IPS-15b (cell line): ENCODE measurements around the gene PRICKLE2.

ENCODE experiments used
- H3K27me3 ChIP-seq: one replicate; pipeline ENCODE4 v1.6.1; 2013; ENCODE audit warnings: low read length; ENCODE audit not compliant: control insufficient read depth, insufficient read depth
- H3K36me3 ChIP-seq: one replicate; pipeline ENCODE4 v1.6.1; 2013; ENCODE audit warnings: low read length; ENCODE audit not compliant: control insufficient read depth, insufficient read depth
- H3K4me1 ChIP-seq: one replicate; pipeline ENCODE4 v1.6.1; 2013; ENCODE audit warnings: mild to moderate bottlenecking, low read length; ENCODE audit not compliant: control insufficient read depth, insufficient read depth
- H3K4me3 ChIP-seq: one replicate; pipeline ENCODE4 v1.5.1; 2013; ENCODE audit warnings: low read depth, low read length
- H3K9ac ChIP-seq: one replicate; pipeline ENCODE4 v1.6.1; 2013; ENCODE audit warnings: low read depth, mild to moderate bottlenecking, low read length
- H3K9me3 ChIP-seq: one replicate; pipeline ENCODE4 v1.6.1; 2013; ENCODE audit warnings: mild to moderate bottlenecking, low read length; ENCODE audit not compliant: control insufficient read depth, insufficient read depth

Gene PRICKLE2

GRCh38 chr3:64174328-64174727 lies 50.9 kb downstream of the PRICKLE2 start:
- Histone ChIP-seq H3K9me3 (no peaks in the 10 kb centered on the region), H3K4me1 (no peaks in the 10 kb centered on the region), H3K4me3 (no peak overlapping the region), H3K9ac (no peak overlapping the region), H3K27me3 (no peaks in the 10 kb centered on the region), H3K36me3 (no peaks in the 10 kb centered on the region)

GRCh38 chr3:64173563-64173962 lies 51.7 kb downstream of the PRICKLE2 start:
- H3K36me3 ChIP-seq, result no peaks in the 10 kb centered on the region
- no peaks in the 10 kb centered on the region for H3K9me3 ChIP-seq
- H3K4me3 ChIP-seq, result no peak overlapping the region
- H3K27me3 ChIP-seq, result no peaks in the 10 kb centered on the region
- H3K4me1 ChIP-seq, result no peaks in the 10 kb centered on the region
- no peak overlapping the region for H3K9ac ChIP-seq

- H3K9ac ChIP-seq, result no peak overlapping the region
- no peaks in the 10 kb centered on the region for H3K4me1 ChIP-seq
- no peak overlapping the region for H3K4me3 ChIP-seq
- no peaks in the 10 kb centered on the region for H3K36me3 ChIP-seq
- H3K9me3 ChIP-seq, result no peaks in the 10 kb centered on the region
- no peaks in the 10 kb centered on the region for H3K27me3 ChIP-seq
Measured at GRCh38 chr3:64170270-64170669, 55.0 kb downstream of the PRICKLE2 start.

- Histone ChIP-seq H3K4me1 (peaks cover 9% of the 10 kb centered on the region), H3K27me3 (no peaks in the 10 kb centered on the region), H3K36me3 (no peaks in the 10 kb centered on the region), H3K9ac (no peak overlapping the region), H3K4me3 (no peak overlapping the region), H3K9me3 (no peaks in the 10 kb centered on the region)
Measured at GRCh38 chr3:64167868-64168267, 57.4 kb downstream of the PRICKLE2 start.

- peaks cover 9% of the 10 kb centered on the region for H3K4me1 ChIP-seq
- no peaks in the 10 kb centered on the region for H3K27me3 ChIP-seq
- no peak overlapping the region for H3K4me3 ChIP-seq
- H3K36me3 ChIP-seq, result no peaks in the 10 kb centered on the region
- H3K9me3 ChIP-seq, result no peaks in the 10 kb centered on the region
- no peak overlapping the region for H3K9ac ChIP-seq
Measured at GRCh38 chr3:64167351-64167750, 57.9 kb downstream of the PRICKLE2 start.

GRCh38 chr3:64166584-64167162 lies 58.6 kb downstream of the PRICKLE2 start:
- Histone ChIP-seq H3K9me3 (no peaks in the 10 kb centered on the region), H3K36me3 (no peaks in the 10 kb centered on the region), H3K9ac (no peak overlapping the region), H3K27me3 (no peaks in the 10 kb centered on the region), H3K4me3 (no peak overlapping the region), H3K4me1 (peaks cover 10% of the 10 kb centered on the region)

GRCh38 chr3:64164349-64164748 lies 60.9 kb downstream of the PRICKLE2 start:
- H3K27me3 ChIP-seq, result no peaks in the 10 kb centered on the region
- no peak overlapping the region for H3K9ac ChIP-seq
- peaks cover 16% of the 10 kb centered on the region for H3K4me1 ChIP-seq
- no peaks in the 10 kb centered on the region for H3K9me3 ChIP-seq
- H3K36me3 ChIP-seq, result no peaks in the 10 kb centered on the region
- no peak overlapping the region for H3K4me3 ChIP-seq

GRCh38 chr3:64163755-64164148 lies 61.5 kb downstream of the PRICKLE2 start:
- no peak overlapping the region for H3K9ac ChIP-seq
- H3K4me1 ChIP-seq, result peaks cover 16% of the 10 kb centered on the region
- no peaks in the 10 kb centered on the region for H3K36me3 ChIP-seq
- no peak overlapping the region for H3K4me3 ChIP-seq
- H3K27me3 ChIP-seq, result no peaks in the 10 kb centered on the region
- no peaks in the 10 kb centered on the region for H3K9me3 ChIP-seq

GRCh38 chr3:64163019-64163754 lies 62.1 kb downstream of the PRICKLE2 start:
- no peaks in the 10 kb centered on the region for H3K9me3 ChIP-seq
- no peaks in the 10 kb centered on the region for H3K27me3 ChIP-seq
- H3K4me1 ChIP-seq, result peaks cover 16% of the 10 kb centered on the region
- H3K36me3 ChIP-seq, result no peaks in the 10 kb centered on the region
- H3K9ac ChIP-seq, result no peak overlapping the region
- no peak overlapping the region for H3K4me3 ChIP-seq

GRCh38 chr3:64161481-64161952 lies 63.7 kb downstream of the PRICKLE2 start:
- Histone ChIP-seq H3K4me3 (no peak overlapping the region), H3K36me3 (no peaks in the 10 kb centered on the region), H3K9ac (no peak overlapping the region), H3K4me1 (peaks cover 18% of the 10 kb centered on the region), H3K9me3 (no peaks in the 10 kb centered on the region), H3K27me3 (no peaks in the 10 kb centered on the region)

- Histone ChIP-seq H3K27me3 (no peaks in the 10 kb centered on the region), H3K4me1 (peaks cover 18% of the 10 kb centered on the region), H3K36me3 (no peaks in the 10 kb centered on the region), H3K9me3 (no peaks in the 10 kb centered on the region), H3K9ac (no peak overlapping the region), H3K4me3 (no peak overlapping the region)
Measured at GRCh38 chr3:64160000-64160695, 65.1 kb downstream of the PRICKLE2 start.

GRCh38 chr3:64158334-64158733 lies 66.9 kb downstream of the PRICKLE2 start:
- H3K4me3 ChIP-seq, result no peak overlapping the region
- no peaks in the 10 kb centered on the region for H3K36me3 ChIP-seq
- no peaks in the 10 kb centered on the region for H3K9me3 ChIP-seq
- peaks cover 14% of the 10 kb centered on the region for H3K4me1 ChIP-seq
- H3K27me3 ChIP-seq, result no peaks in the 10 kb centered on the region
- H3K9ac ChIP-seq, result no peak overlapping the region
